Esophagus muscularis mucosa (tissue), 4 donors: ENCODE results near the gene TFRC. TPM values are rescaled to one million over a fixed set of nuclear protein-coding genes. Genes with fewer than 3 reads are reported as not detected.

Experiments
- DNase-seq: peaks from one replicate; pipeline ENCODE4 v3.0.0-alpha.2; 2017; ENCODE audit errors: extremely low spot score
- H3K27ac ChIP-seq, 4 donors: fragments of 200-600 bp; sonication (generic); replicated peaks in 1 of 4; 1 replicate in 3 of 4; 2 replicates in 1 of 4; pipeline ENCODE4 v1.5.1; 2016 to 2019; ENCODE audit warnings: mild to moderate bottlenecking in 1 of 4
- H3K27me3 ChIP-seq, 4 donors: fragments of 200-600 bp; sonication (generic); one replicate each; pipeline versions ENCODE4 v1.5.1 to v1.6.0; 2016 to 2019
- H3K36me3 ChIP-seq, 4 donors: fragments of 200-600 bp; sonication (generic); one replicate each; pipeline ENCODE4 v1.5.1; 2016 to 2019
- H3K4me1 ChIP-seq, 4 donors: fragments of 200-600 bp; sonication (generic); one replicate each; pipeline ENCODE4 v1.5.1; 2016 to 2019
- H3K4me3 ChIP-seq, 4 donors: fragments of 200-600 bp; sonication (generic); 1 replicate in 2 of 4; 2 replicates in 2 of 4; pipeline ENCODE4 v1.5.1; 2016 to 2019; ENCODE audit warnings: mild to moderate bottlenecking in 4 of 4, moderate library complexity in 1 of 4
- H3K9me3 ChIP-seq, 4 donors: fragments of 200-600 bp; sonication (generic); 1 replicate in 3 of 4; 2 replicates in 1 of 4; pipeline ENCODE4 v1.5.1; 2016 to 2019
- CTCF ChIP-seq, 3 experiments: fragments of 200-600 bp in 2 of 3; fragments of 450-650 bp in 1 of 3; sonication (generic) in 2 of 3; IDR thresholded peaks; one replicate each; pipeline ENCODE4 v1.5.1; 2017 to 2019; ENCODE audit warnings: antibody characterized with exemption in 3 of 3, mild to moderate bottlenecking in 2 of 3, moderate library complexity in 1 of 3
- EP300 ChIP-seq: sonication (generic); formaldehyde crosslinking; IDR thresholded peaks from one replicate; pipeline ENCODE4 v1.6.1; 2017; ENCODE audit warnings: antibody characterized with exemption
- POLR2A ChIP-seq: fragments of 450-650 bp; IDR thresholded peaks from one replicate; pipeline ENCODE4 v1.6.1; 2017; ENCODE audit warnings: antibody characterized with exemption, moderate library complexity, mild to moderate bottlenecking, low read depth
- POLR2AphosphoS5 ChIP-seq, 2 donors: sonication (generic); formaldehyde crosslinking; IDR thresholded peaks; one replicate each; pipeline ENCODE4 v1.6.1; 2017; ENCODE audit warnings: antibody characterized with exemption in 2 of 2
- WGBS: methylation state at CpG from one replicate; pipeline ENCODE4 v1.1.5; 2018; 5-methylcytosine and 5-hydroxymethylcytosine counted together
- intact Hi-C: fragments of 100-400 bp; cut with DNase I; formaldehyde crosslinking; loops from one replicate; pipeline ENCODE4 v1.15.1; 2023
- total RNA-seq, 4 donors: library from RNA; depleted of rRNA; stranded (reverse); fragments of >200 nt; gene quantifications; one replicate each; pipeline versions ENCODE4 v1.1.0 to v1.2.1, GENCODE V29; 2016

TFRC gene
- total RNA-seq, 4 donors from 2014 or later = 47.5 to 81.3 (median 57.7) TPM

- Histone ChIP-seq H3K27ac (no peak overlapping the region), H3K9me3 (no peaks in the 10 kb centered on the region), H3K4me1 (no peaks in the 10 kb centered on the region), H3K36me3 (peaks cover 66 to 86% (median 77%) of the 10 kb centered on the region in 4 donors), H3K27me3 (no peaks in the 10 kb centered on the region), H3K4me3 (no peak overlapping the region)
- intact Hi-C loops = no loop called here
- 94% methylated on average over 6 of the region's 6 CpGs for WGBS
- TF ChIP-seq EP300 = no peak
- TF ChIP-seq CTCF (IDR thresholded peaks at IDR 0.05) = no peak
- TF ChIP-seq POLR2A = no peak
- no peak for TF ChIP-seq POLR2AphosphoS5 (IDR thresholded peaks at IDR 0.05)
- no peak for DNase-seq
Observed at GRCh38 chr3:196051282-196052076, 30.4 kb downstream of the TFRC start.

GRCh38 chr3:196050597-196050996, 31.3 kb downstream of the TFRC start:
- H3K9me3 ChIP-seq = no peaks in the 10 kb centered on the region
- intact Hi-C loops = no loop called here
- H3K36me3 ChIP-seq = peaks cover 57 to 78% (median 68%) of the 10 kb centered on the region in 4 donors
- DNase-seq = no peak
- 85% methylated on average over 3 of the region's 3 CpGs for WGBS
- no peak for TF ChIP-seq CTCF (IDR thresholded peaks at IDR 0.05)
- no peak for TF ChIP-seq POLR2AphosphoS5 (IDR thresholded peaks at IDR 0.05)
- TF ChIP-seq POLR2A = no peak
- TF ChIP-seq EP300 = no peak
- no peaks in the 10 kb centered on the region for H3K27me3 ChIP-seq
- no peak overlapping the region for H3K27ac ChIP-seq
- H3K4me3 ChIP-seq = no peak overlapping the region
- H3K4me1 ChIP-seq = no peaks in the 10 kb centered on the region

GRCh38 chr3:196049653-196050052, 32.2 kb downstream of the TFRC start:
- no peaks in the 10 kb centered on the region for H3K9me3 ChIP-seq
- no peaks in the 10 kb centered on the region for H3K4me1 ChIP-seq
- H3K27ac ChIP-seq = no peak overlapping the region
- no peak overlapping the region for H3K4me3 ChIP-seq
- TF ChIP-seq EP300 = no peak
- TF ChIP-seq POLR2A = no peak
- TF ChIP-seq POLR2AphosphoS5 (IDR thresholded peaks at IDR 0.05) = no peak
- no peak for TF ChIP-seq CTCF (IDR thresholded peaks at IDR 0.05)
- intact Hi-C loops = no loop called here
- H3K36me3 ChIP-seq = peaks cover 48 to 68% (median 58%) of the 10 kb centered on the region in 4 donors
- no peak for DNase-seq
- H3K27me3 ChIP-seq = no peaks in the 10 kb centered on the region
- 78% methylated on average over 11 of the region's 11 CpGs for WGBS

GRCh38 chr3:196048922-196049598, 32.8 kb downstream of the TFRC start:
- no peak for TF ChIP-seq POLR2A
- no peak for TF ChIP-seq EP300
- TF ChIP-seq POLR2AphosphoS5 (IDR thresholded peaks at IDR 0.05) = no peak
- TF ChIP-seq CTCF (IDR thresholded peaks at IDR 0.05) = no peak
- Histone ChIP-seq H3K4me1 (no peaks in the 10 kb centered on the region), H3K27ac (no peak overlapping the region), H3K36me3 (peaks cover 42 to 62% (median 53%) of the 10 kb centered on the region in 4 donors), H3K4me3 (no peak overlapping the region), H3K9me3 (no peaks in the 10 kb centered on the region), H3K27me3 (no peaks in the 10 kb centered on the region)
- 85% methylated on average over 9 of the region's 9 CpGs for WGBS
- intact Hi-C loops = no loop called here
- DNase-seq = no peak
